Stomach smooth muscle (tissue), 2 donors: ENCODE results near the gene VWA3B.
"Not testable (repeated sequence)": the region's sequence is repeated elsewhere in the genome, so short reads cannot be mapped to it uniquely, and the experiment has no call there.

Source experiments
- H3K27ac ChIP-seq: one replicate; pipeline ENCODE4 v1.7.0; 2013; ENCODE audit warnings: mild to moderate bottlenecking, low read length, inconsistent platforms
- H3K27me3 ChIP-seq, 2 donors: one replicate each; pipeline ENCODE4 v1.7.0; 2013; ENCODE audit warnings: low read length in 2 of 2; ENCODE audit not compliant: insufficient read depth in 2 of 2, control insufficient read depth in 1 of 2
- H3K36me3 ChIP-seq, 2 donors: one replicate each; pipeline ENCODE4 v1.7.0; 2013; ENCODE audit warnings: low read length in 2 of 2; ENCODE audit not compliant: control insufficient read depth in 2 of 2, insufficient read depth in 2 of 2
- H3K4me1 ChIP-seq: one replicate; pipeline ENCODE4 v1.7.0; 2013; ENCODE audit warnings: low read length; ENCODE audit not compliant: control insufficient read depth, insufficient read depth
- H3K4me3 ChIP-seq, 2 donors: one replicate each; pipeline ENCODE4 v1.7.0; 2013; ENCODE audit warnings: low read length in 2 of 2
- H3K9ac ChIP-seq, 2 donors: one replicate each; pipeline ENCODE4 v1.7.0; 2013; ENCODE audit warnings: low read length in 2 of 2, mild to moderate bottlenecking in 1 of 2
- H3K9me3 ChIP-seq, 2 donors: one replicate each; pipeline ENCODE4 v1.7.0; 2013; ENCODE audit warnings: low read length in 2 of 2; ENCODE audit not compliant: control insufficient read depth in 2 of 2
- donor health status: healthy.
- donor health status: Pancreatic carcinoma.

VWA3B gene

DNA sequence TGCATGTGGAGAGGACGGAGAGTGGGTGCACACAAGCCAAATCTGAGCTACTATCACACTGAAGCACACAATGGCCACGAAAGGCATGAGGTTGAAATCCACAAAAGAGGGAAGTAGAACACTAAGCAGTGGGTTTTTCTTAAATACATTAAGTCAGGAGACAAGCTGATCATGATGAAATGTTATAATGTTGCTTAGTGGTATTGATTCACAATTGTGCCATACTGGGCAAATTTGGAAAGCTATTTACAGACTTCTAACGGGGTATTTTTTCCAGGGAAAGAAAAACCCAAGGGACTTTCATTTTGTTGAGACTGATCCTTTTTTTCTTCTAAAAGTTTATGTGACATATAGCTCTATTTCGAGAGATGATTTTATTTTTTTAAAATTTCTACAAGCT is 158.5 kb downstream of the VWA3B start:
- Histone ChIP-seq H3K4me3 (no peak overlapping the region), H3K27ac (no peak overlapping the region), H3K9ac (no peak overlapping the region)

GRCh38 chr2:98247383-98247782 is 160.4 kb downstream of the VWA3B start:
- Histone ChIP-seq H3K9me3 (no peaks in the 10 kb centered on the region), H3K4me3 (no peak overlapping the region), H3K4me1 (no peaks in the 10 kb centered on the region), H3K27me3 (no peaks in the 10 kb centered on the region), H3K9ac (no peak overlapping the region), H3K36me3 (no peaks in the 10 kb centered on the region), H3K27ac (no peak overlapping the region)

More for the DNA sequence above, 158.5 kb downstream of the VWA3B start:
- no peaks in the 10 kb centered on the region for H3K9me3 ChIP-seq
- no peaks in the 10 kb centered on the region for H3K36me3 ChIP-seq
- no peaks in the 10 kb centered on the region for H3K4me1 ChIP-seq
- H3K27me3 ChIP-seq = no peaks in the 10 kb centered on the region

DNA sequence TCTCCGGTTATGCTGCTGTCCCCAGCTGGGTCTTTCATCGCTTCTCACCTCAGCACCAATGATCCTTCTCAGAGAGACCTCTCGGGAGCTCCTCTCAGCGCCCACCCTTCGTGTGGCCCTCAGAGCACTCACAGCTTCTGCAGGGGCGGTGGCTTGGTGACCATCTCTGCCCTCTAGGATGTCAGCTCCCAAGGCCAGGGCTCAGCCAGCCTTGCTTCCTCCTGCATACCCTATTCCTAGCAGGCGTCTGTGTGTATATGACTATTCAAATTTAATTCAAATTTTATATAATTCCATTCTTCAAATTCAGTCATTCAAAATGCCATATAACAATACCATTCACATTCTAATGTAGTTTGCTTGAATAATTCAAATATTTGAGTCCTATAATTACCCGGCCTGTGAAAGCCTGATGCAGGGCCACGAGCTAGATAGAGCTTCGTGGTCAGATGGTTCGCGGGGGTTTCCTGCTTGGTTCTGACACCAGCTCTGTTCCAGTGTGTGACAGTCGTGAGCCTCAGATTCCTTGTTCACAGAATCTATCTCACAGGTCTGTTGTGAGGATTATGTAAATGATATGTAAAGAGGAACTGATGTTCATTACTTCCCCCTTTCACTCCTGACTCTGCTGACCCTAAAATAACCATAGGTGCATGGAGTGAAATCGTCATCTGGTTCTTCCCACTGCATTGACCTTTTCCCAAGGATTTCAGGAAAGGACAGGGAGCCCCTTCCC is 165.2 kb downstream of the VWA3B start:
- Histone ChIP-seq H3K36me3 (no peaks in the 10 kb centered on the region), H3K9me3 (no peaks in the 10 kb centered on the region), H3K9ac (no peak overlapping the region), H3K27ac (no peak overlapping the region), H3K4me3 (no peak overlapping the region), H3K27me3 (no peaks in the 10 kb centered on the region), H3K4me1 (peaks cover 5% of the 10 kb centered on the region)

DNA sequence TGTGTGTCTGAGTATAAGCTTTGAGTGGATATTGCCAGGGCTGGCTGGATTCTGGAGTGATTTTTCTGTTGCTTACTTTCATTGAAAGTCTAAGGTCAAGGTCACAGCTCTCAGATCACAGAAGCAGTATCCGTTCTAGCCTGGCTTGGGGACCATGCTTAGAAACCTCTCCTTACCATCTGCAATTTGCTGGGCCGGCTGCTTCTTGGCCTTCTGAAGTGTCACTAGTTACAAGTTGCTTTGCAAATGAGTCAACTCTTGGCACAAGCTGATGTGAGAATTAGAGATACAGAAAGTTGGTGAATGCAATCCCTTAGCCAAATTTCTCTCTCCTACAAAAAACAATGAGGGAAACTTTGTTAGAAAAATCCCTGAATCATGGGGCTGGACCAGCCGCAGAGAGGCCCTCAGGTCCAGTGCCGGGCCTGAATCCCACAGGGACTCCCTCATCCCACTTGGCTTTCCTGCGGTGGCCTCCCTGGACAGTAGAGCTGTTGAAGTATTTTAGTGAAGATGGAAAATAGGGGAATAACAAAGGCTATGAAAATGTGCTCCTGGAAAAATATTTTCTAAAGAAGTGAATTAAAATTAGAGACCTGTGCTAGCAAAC is 166.6 kb downstream of the VWA3B start:
- Histone ChIP-seq H3K4me3 (no peak overlapping the region), H3K4me1 (peaks cover 5% of the 10 kb centered on the region), H3K36me3 (no peaks in the 10 kb centered on the region), H3K27me3 (no peaks in the 10 kb centered on the region), H3K9me3 (no peaks in the 10 kb centered on the region), H3K9ac (no peak overlapping the region), H3K27ac (no peak overlapping the region)

- Histone ChIP-seq H3K4me3 (no peak overlapping the region), H3K9me3 (no peaks in the 10 kb centered on the region), H3K27ac (no peak overlapping the region), H3K9ac (no peak overlapping the region), H3K36me3 (no peaks in the 10 kb centered on the region), H3K27me3 (no peaks in the 10 kb centered on the region), H3K4me1 (peaks cover 5% of the 10 kb centered on the region)
Observed at GRCh38 chr2:98254504-98255059, 167.6 kb downstream of the VWA3B start.

DNA sequence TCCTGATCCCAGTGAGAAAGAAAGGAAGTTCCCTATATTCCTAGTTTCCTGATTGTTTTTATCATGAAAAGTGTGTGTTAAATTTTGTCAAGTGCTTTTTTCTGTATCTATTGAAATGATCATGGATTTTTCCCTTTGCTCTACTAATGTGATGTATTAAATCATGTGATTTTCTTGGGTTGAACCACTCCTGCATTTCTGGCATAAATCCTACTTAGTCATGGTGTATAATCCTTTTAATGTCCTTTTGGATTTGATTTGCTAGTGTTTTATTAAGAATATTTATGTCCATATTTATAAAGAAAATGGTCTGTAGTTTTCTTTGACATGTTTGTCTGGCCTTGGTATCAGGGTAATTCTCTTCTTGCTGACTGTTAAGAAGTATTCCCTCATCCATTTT is 171.9 kb downstream of the VWA3B start:
- Histone ChIP-seq H3K27ac (no peak overlapping the region), H3K27me3 (no peaks in the 10 kb centered on the region), H3K36me3 (no peaks in the 10 kb centered on the region), H3K9ac (no peak overlapping the region), H3K9me3 (peaks cover 0 to 12% of the 10 kb centered on the region in 2 donors), H3K4me3 (no peak overlapping the region), H3K4me1 (no peaks in the 10 kb centered on the region)

- Histone ChIP-seq H3K27ac (no peak overlapping the region), H3K36me3 (no peaks in the 10 kb centered on the region), H3K27me3 (no peaks in the 10 kb centered on the region), H3K9me3 (peaks cover 0 to 12% of the 10 kb centered on the region in 2 donors), H3K4me3 (no peak overlapping the region), H3K9ac (no peak overlapping the region), H3K4me1 (no peaks in the 10 kb centered on the region)
Observed at GRCh38 chr2:98263362-98263761, 176.4 kb downstream of the VWA3B start.

GRCh38 chr2:98268225-98268624 is 181.3 kb downstream of the VWA3B start:
- H3K9ac ChIP-seq, H3K27ac ChIP-seq, H3K4me3 ChIP-seq, H3K36me3 ChIP-seq, H3K9me3 ChIP-seq, H3K27me3 ChIP-seq: not testable (repeated sequence)
- peaks cover 13% of the 10 kb centered on the region for H3K4me1 ChIP-seq

GRCh38 chr2:98269274-98269673 is 182.3 kb downstream of the VWA3B start:
- Histone ChIP-seq H3K36me3 (no peaks in the 10 kb centered on the region), H3K9ac (no peak overlapping the region), H3K9me3 (no peaks in the 10 kb centered on the region), H3K4me3 (no peak overlapping the region), H3K27ac (peak overlapping the region; percentile 31), H3K4me1 (peaks cover 13% of the 10 kb centered on the region), H3K27me3 (no peaks in the 10 kb centered on the region)

DNA sequence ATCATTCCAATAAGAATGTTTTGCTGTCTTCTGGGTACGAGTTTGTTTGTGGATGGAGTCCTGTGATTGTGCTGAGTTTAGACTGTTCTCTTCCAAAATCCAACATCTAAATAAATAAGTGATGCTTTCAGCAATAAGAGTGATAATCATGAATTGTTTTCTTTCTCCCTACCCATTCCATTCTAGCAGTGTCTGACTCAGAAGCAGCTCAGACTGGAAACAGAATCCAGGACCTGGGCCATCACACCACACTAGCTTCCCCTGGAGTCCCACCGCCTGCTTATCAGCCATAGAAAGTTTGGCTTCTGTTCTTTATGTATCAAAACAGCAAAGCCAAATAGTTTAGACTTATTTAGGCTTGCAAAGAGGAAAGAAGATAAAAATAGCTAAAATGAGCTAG is 182.9 kb downstream of the VWA3B start:
- H3K27me3 ChIP-seq = no peaks in the 10 kb centered on the region
- no peak overlapping the region for H3K4me3 ChIP-seq
- H3K9ac ChIP-seq = no peak overlapping the region
- no peaks in the 10 kb centered on the region for H3K36me3 ChIP-seq
- no peaks in the 10 kb centered on the region for H3K9me3 ChIP-seq
- peak overlapping the region; percentile 31 for H3K27ac ChIP-seq
- peaks cover 13% of the 10 kb centered on the region for H3K4me1 ChIP-seq
